Hepatocyte (in vitro differentiated cells): ENCODE data around the gene VSIR.

Experiments used
- CTCF ChIP-seq: fragments of 200-600 bp; sonication (generic); IDR thresholded peaks from 2 replicates; pipeline ENCODE4 v1.5.1; 2016; ENCODE audit warnings: antibody characterized with exemption, mild to moderate bottlenecking; ENCODE audit not compliant: poor library complexity
- EZH2 ChIP-seq: fragments of 200-600 bp; sonication (generic); IDR thresholded peaks from 2 replicates; pipeline ENCODE4 v1.6.1; 2016; ENCODE audit warnings: antibody characterized with exemption, mild to moderate bottlenecking, borderline replicate concordance
- EZH2phosphoT487 ChIP-seq: fragments of 200-600 bp; sonication (generic); IDR thresholded peaks from one replicate; pipeline ENCODE4 v1.6.1; 2018; ENCODE audit warnings: antibody characterized with exemption, mild to moderate bottlenecking, low read depth, moderate library complexity; ENCODE audit not compliant: unreplicated experiment, severe bottlenecking

DNA sequence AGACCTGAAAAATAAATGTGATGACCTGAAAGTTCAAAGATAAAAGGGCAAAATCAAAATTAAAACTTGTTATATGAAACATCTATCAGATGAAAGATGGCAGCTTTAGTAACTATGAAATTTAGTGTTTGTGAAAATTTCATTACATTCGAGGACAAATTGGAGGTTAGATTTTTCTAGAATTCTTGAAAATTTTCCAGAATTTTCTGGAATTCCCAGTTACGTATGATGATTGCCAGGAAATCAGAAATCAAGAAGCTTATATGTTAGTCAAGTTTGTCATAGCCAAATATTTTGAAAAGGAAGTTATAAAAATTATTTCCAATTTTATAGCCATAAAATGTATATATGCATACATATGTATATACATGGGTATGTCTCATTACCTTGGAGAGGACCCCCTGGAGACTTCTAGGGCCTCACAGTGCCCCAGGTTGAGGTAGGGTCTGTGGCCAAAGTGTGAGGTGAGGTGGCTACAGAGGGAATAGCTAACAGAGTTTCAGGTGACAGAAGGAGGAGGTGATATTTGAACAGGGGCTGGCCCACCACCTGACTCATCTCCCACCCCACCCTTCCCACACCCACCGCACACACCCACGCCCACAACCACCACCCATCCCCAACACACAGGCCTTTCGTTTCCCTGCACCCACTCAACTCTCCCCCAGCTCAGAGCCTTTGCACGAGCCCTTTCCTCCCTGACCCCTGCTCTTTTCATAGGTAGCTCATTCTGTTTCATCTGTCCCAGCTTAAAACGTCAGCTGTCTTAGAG, 75.2 kb downstream of the VSIR start:
- TF ChIP-seq CTCF, result no peak
- no peak for TF ChIP-seq EZH2
- TF ChIP-seq EZH2phosphoT487, result no peak
